IMR-90 (cell line): ENCODE data around the gene PRR33. TPM values are rescaled to one million over a fixed set of nuclear protein-coding genes. Genes with fewer than 3 reads are reported as not detected.
A peak's percentile ranks its signal among the peaks of the same experiment; 100 is the strongest.

Source experiments
- ATAC-seq: fragments of 200-7000 bp; cut with Tn5 transposase; 2 replicates; pipeline ENCODE4 v1.9.1; 2020; ENCODE audit warnings: low read depth, mild to moderate bottlenecking, moderate library complexity
- BruUV-seq: library from RNA; stranded (reverse); fragments of 400-500 nt; replicated peaks from 2 replicates; lab custom pipeline; 2021; lab: Mats Ljungman, UMichigan
- CTCF ChIA-PET: fragments of 300-600 bp; formaldehyde crosslinking; extraction: SDS; loops from one replicate; lab custom pipeline; 2021; ENCODE audit warnings: antibody characterized with exemption; lab: Yijun Ruan, JAX
- POLR2A ChIA-PET: fragments of 300-600 bp; sonication (Branson Sonifier 250); formaldehyde crosslinking; loops from one replicate; lab custom pipeline; 2022; ENCODE audit warnings: antibody characterized with exemption; ENCODE audit not compliant: unreplicated experiment; lab: Charles Lee
- DNase-seq: peaks from one replicate; pipeline ENCODE4 v3.0.0; 2013
- H2AFZ ChIP-seq: replicated peaks from 2 replicates; pipeline ENCODE3; 2013; ENCODE audit warnings: low read length, mild to moderate bottlenecking; ENCODE audit not compliant: poor library complexity
- H2AK5ac ChIP-seq: 2 replicates; pipeline ENCODE4 v1.6.1; 2013; ENCODE audit warnings: low read depth, low read length, inconsistent platforms
- H2AK9ac ChIP-seq: replicated peaks from 2 replicates; pipeline ENCODE3; 2013; ENCODE audit warnings: mild to moderate bottlenecking, low read depth, low read length, moderate library complexity; ENCODE audit not compliant: poor library complexity
- H2BK120ac ChIP-seq: 2 replicates; pipeline ENCODE4 v1.6.1; 2013; ENCODE audit warnings: low read depth, low read length, inconsistent platforms
- H2BK15ac ChIP-seq: 3 replicates; pipeline ENCODE4 v1.6.1; 2013; ENCODE audit warnings: low read depth, low read length, inconsistent platforms
- H2BK20ac ChIP-seq: 2 replicates; pipeline ENCODE4 v1.6.1; 2013; ENCODE audit warnings: low read depth, mild to moderate bottlenecking, inconsistent platforms, low read length, moderate library complexity
- H2BK5ac ChIP-seq: 2 replicates; pipeline ENCODE4 v1.6.1; 2013; ENCODE audit warnings: mild to moderate bottlenecking, low read depth, low read length, inconsistent platforms; ENCODE audit not compliant: poor library complexity, severe bottlenecking
- H3K14ac ChIP-seq: replicated peaks from 2 replicates; pipeline ENCODE4 v1.6.1; 2013; ENCODE audit warnings: low read depth, low read length, inconsistent platforms
- H3K18ac ChIP-seq: 2 replicates; pipeline ENCODE4 v1.6.1; 2013; ENCODE audit warnings: low read depth, low read length, control low read depth
- H3K23ac ChIP-seq: 2 replicates; pipeline ENCODE4 v1.6.1; 2013; ENCODE audit warnings: low read depth, low read length, inconsistent platforms
- H3K27ac ChIP-seq: 2 replicates; pipeline ENCODE4 v1.5.1; 2013; ENCODE audit warnings: mild to moderate bottlenecking, control low read depth, low read length; ENCODE audit not compliant: insufficient read depth
- H3K27me3 ChIP-seq: 2 replicates; pipeline ENCODE4 v1.6.1; 2013; ENCODE audit warnings: low read length; ENCODE audit not compliant: control insufficient read depth, insufficient read depth
- H3K36me3 ChIP-seq: 2 replicates; pipeline ENCODE4 v1.6.1; 2013; ENCODE audit warnings: low read length, mixed read lengths; ENCODE audit not compliant: control insufficient read depth, insufficient read depth
- H3K4ac ChIP-seq: 2 replicates; pipeline ENCODE4 v1.6.1; 2013; ENCODE audit warnings: low read depth, low read length, inconsistent platforms
- H3K4me1 ChIP-seq: 2 replicates; pipeline ENCODE4 v1.6.1; 2013; ENCODE audit warnings: low read length, mixed read lengths; ENCODE audit not compliant: control insufficient read depth, insufficient read depth
- H3K4me2 ChIP-seq: 2 replicates; pipeline ENCODE4 v1.6.1; 2013; ENCODE audit warnings: low read depth, mild to moderate bottlenecking, control low read depth, low read length, moderate library complexity
- H3K4me3 ChIP-seq: 2 replicates; pipeline ENCODE4 v1.5.1; 2013; ENCODE audit warnings: low read depth, mild to moderate bottlenecking, control low read depth, low read length, moderate library complexity; ENCODE audit not compliant: insufficient read depth
- H3K56ac ChIP-seq: 2 replicates; pipeline ENCODE4 v1.6.1; 2013; ENCODE audit warnings: low read length, inconsistent platforms; ENCODE audit not compliant: insufficient read depth; ENCODE audit errors: extremely low read depth
- H3K79me1 ChIP-seq, 2 experiments: 2 replicates each; pipeline ENCODE4 v1.6.1; 2013; ENCODE audit warnings: low read length in 2 of 2, inconsistent platforms in 1 of 2, low read depth in 1 of 2
- H3K9ac ChIP-seq: 2 replicates; pipeline ENCODE4 v1.6.1; 2013; ENCODE audit warnings: low read depth, low read length, control low read depth
- H3K9me1 ChIP-seq: 2 replicates; pipeline ENCODE4 v1.6.1; 2013; ENCODE audit warnings: low read length, inconsistent platforms; ENCODE audit not compliant: insufficient read depth
- H3K9me3 ChIP-seq: 2 replicates; pipeline ENCODE4 v1.6.1; 2013; ENCODE audit warnings: low read length; ENCODE audit not compliant: control insufficient read depth, insufficient read depth
- H4K20me1 ChIP-seq: 2 replicates; pipeline ENCODE4 v1.6.1; 2013; ENCODE audit warnings: low read length, inconsistent platforms; ENCODE audit not compliant: insufficient read depth
- H4K5ac ChIP-seq: 2 replicates; pipeline ENCODE4 v1.6.1; 2013; ENCODE audit warnings: mild to moderate bottlenecking, low read depth, low read length, control low read depth
- H4K8ac ChIP-seq, 2 experiments: 2 replicates each; pipeline ENCODE4 v1.6.1; 2013; ENCODE audit warnings: low read depth in 2 of 2, low read length in 2 of 2, control low read depth in 1 of 2, inconsistent platforms in 1 of 2
- H4K91ac ChIP-seq: 2 replicates; pipeline ENCODE4 v1.6.1; 2013; ENCODE audit warnings: low read depth, low read length, inconsistent platforms; ENCODE audit not compliant: insufficient read depth
- MXI1 ChIP-seq: IDR thresholded peaks from 2 replicates; pipeline ENCODE4 v1.6.1; 2012; ENCODE audit warnings: low read depth, mild to moderate bottlenecking, low read length, moderate library complexity, borderline replicate concordance
- WGBS, 2 experiments: methylation state at CpG; one replicate each; pipeline versions ENCODE4 v1.1.5 to v1.1.7; 2013; ENCODE audit warnings: missing lambda C conversion rate in 2 of 2; ENCODE audit not compliant: insufficient read length in 1 of 2; ENCODE audit errors: extremely low coverage in 2 of 2; 5-methylcytosine and 5-hydroxymethylcytosine counted together
- dilution Hi-C: fragments of 300-500 bp; cut with HindIII; formaldehyde crosslinking; loops from one replicate; pipeline ENCODE4 v1.14.3; 2018; ENCODE audit warnings: low sequenced_read_pairs; ENCODE audit not compliant: unreplicated experiment
- in situ Hi-C: fragments of 300-500 bp; cut with MboI; formaldehyde crosslinking; loops from 3 replicates; pipeline ENCODE4 v1.14.3; 2019; ENCODE audit warnings: low sequenced_read_pairs, inconsistent platforms, mixed read lengths
- intact Hi-C: fragments of 100-400 bp; cut with micrococcal nuclease; formaldehyde crosslinking; loops from 2 replicates; pipeline ENCODE4 v1.10.0; 2022
- polyA plus RNA-seq, 3 experiments: library from polyadenylated mRNA; depleted of rRNA; stranded (reverse); fragments of >200 nt; gene quantifications; 2 replicates each; pipeline ENCODE4 v1.2.3, GENCODE V29; 2012; ENCODE audit warnings: low replicate concordance in 1 of 3
- total RNA-seq: library from RNA; depleted of rRNA; stranded (reverse); fragments of >200 nt; gene quantifications from 2 replicates; pipeline ENCODE4 v1.2.3, GENCODE V29; 2012

The PRR33 gene
- total and polyA plus RNA-seq, 2 of the 4 experiments (the other 2 are of a cell fraction) = not detected

DNA sequence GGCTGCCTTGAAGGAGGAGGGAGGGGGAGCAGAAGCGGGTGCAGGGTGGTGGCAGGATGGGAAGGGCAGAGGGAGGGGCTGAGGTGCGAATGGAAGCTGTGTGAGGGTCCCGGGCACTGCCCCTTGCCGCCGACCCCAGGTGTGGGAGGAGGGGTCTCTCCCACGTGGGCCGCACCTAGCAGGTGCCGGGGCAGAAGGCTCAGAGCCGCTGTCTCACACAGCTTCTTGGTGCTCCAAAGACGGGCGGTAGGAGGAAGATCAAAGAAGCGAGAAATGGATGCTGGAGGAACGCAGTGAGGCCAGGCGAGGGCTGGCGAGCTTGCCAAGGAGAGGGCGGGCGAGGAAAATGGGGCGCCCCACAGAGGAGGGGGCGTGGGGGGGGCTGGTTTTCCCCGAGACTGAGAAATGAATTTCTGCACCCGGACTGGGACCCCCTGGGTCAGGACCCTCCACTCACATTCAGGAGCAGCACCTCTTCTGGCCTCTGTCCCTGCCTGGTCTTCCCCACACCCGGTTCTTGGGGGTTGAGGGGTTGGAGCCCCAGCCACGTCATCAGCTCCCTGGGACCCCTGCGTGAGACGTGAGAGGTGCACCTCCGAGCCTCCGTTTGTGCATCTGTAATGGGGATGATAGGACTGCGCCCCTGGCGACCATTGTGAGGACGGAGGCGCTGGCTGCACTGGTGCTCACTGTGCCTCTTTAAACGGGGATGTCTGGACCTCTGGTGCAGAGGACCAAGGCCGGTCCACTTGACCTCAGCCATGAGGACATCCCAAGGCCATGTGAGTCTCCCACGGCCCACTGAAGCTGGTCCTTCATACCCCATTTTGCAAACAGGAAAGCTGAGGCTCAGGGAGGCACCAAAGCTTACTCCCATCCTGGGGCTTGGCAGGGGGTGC, 22.0 kb downstream of the PRR33 start:
- H3K4me3 ChIP-seq = no peak overlapping the region
- H3K9me1 ChIP-seq = no peaks in the 10 kb centered on the region
- H2BK5ac ChIP-seq = no peak overlapping the region
- H4K91ac ChIP-seq = no peak overlapping the region
- no peak overlapping the region for H4K8ac ChIP-seq
- H3K9me3 ChIP-seq = no peaks in the 10 kb centered on the region
- no peak overlapping the region for H2AK5ac ChIP-seq
- H3K9ac ChIP-seq = no peak overlapping the region
- H4K20me1 ChIP-seq = no peaks in the 10 kb centered on the region
- H4K5ac ChIP-seq = no peak overlapping the region
- ChIA-PET CTCF (interaction anchor here (1.0 kb wide), 1 partner anchor 12 kb away, joined by 3 read pairs; no protein-coding TSS in a partner anchor), POLR2A (no interaction called here)
- no peaks in the 10 kb centered on the region for H3K36me3 ChIP-seq
- no peak for DNase-seq
- in situ Hi-C loops (no loop called here), dilution Hi-C loops (no loop called here), intact Hi-C loops (no loop called here)
- no peak overlapping the region for H3K4ac ChIP-seq
- BruUV-seq = no TSS peak
- no peak overlapping the region for H3K18ac ChIP-seq
- ATAC-seq = 0 out of 2 replicates have a peak, but pooled peaks have one; percentile 27
- no peak overlapping the region for H3K14ac ChIP-seq
- no peak for TF ChIP-seq MXI1
- H3K4me2 ChIP-seq = no peak overlapping the region
- no peak overlapping the region for H2AK9ac ChIP-seq
- no peak overlapping the region for H2BK120ac ChIP-seq
- peaks cover 22% of the 10 kb centered on the region; the same call in 1 of the 2 replicates for H3K27me3 ChIP-seq
- H3K4me1 ChIP-seq = peaks cover 2% of the 10 kb centered on the region; the same call in 1 of the 2 replicates
- no peak overlapping the region for H3K56ac ChIP-seq
- no peaks in the 10 kb centered on the region for H3K79me1 ChIP-seq
- no peak overlapping the region for H2BK15ac ChIP-seq
- WGBS, 2 experiments = 60% methylated on average over 7 of the region's 34 CpGs; no CpG with 5 or more reads in 1 of the 2 experiments
- no peak overlapping the region for H3K27ac ChIP-seq
- H2BK20ac ChIP-seq = no peak overlapping the region
- no peak overlapping the region for H3K23ac ChIP-seq
- no peak overlapping the region for H2AFZ ChIP-seq
